SK-N-SH (cell line): ENCODE measurements around the gene NR1D2. TPM values are rescaled to one million over a fixed set of nuclear protein-coding genes. Genes with fewer than 3 reads are reported as not detected.

Source experiments
- CTCF ChIA-PET: fragments of 300-600, 350-600 bp; formaldehyde crosslinking; extraction: SDS; loops from one replicate; lab custom pipeline; 2021; lab: Yijun Ruan, JAX
- POLR2A ChIA-PET: fragments of 350-600 bp; sonication (Branson Sonifier 250); formaldehyde crosslinking; extraction: SDS; loops from one replicate; lab custom pipeline; 2020; ENCODE audit warnings: antibody characterized with exemption, inconsistent platforms; lab: Yijun Ruan, JAX
- DNase-seq: peaks from one replicate; pipeline ENCODE4 v3.0.0; 2012
- H2AFZ ChIP-seq: fragments of 200-600 bp; sonication (generic); 2 replicates; pipeline ENCODE4 v1.8.1; 2016; ENCODE audit warnings: antibody characterized with exemption, mild to moderate bottlenecking, low read depth
- H3F3A ChIP-seq: fragments of 200-600 bp; sonication (generic); replicated peaks from 2 replicates; pipeline ENCODE3; 2016; ENCODE audit warnings: antibody characterized with exemption, mild to moderate bottlenecking; ENCODE audit not compliant: insufficient read depth
- H3K27ac ChIP-seq, 2 experiments: fragments of 200-500 bp in 1 of 2; fragments of 200-600 bp in 1 of 2; sonication (Bioruptor generic) in 1 of 2; sonication (generic), shearing (Covaris generic) in 1 of 2; 2 replicates each; pipeline versions ENCODE4 v1.5.1 to v1.6.1; 2014 to 2016; ENCODE audit warnings: low read depth in 2 of 2, inconsistent platforms in 1 of 2, low read length in 1 of 2, mild to moderate bottlenecking in 1 of 2, mixed read lengths in 1 of 2
- H3K27me3 ChIP-seq: fragments of 200-600 bp; sonication (generic), shearing (Covaris generic); 2 replicates; pipeline ENCODE4 v1.6.1; 2016; ENCODE audit warnings: mixed run types; ENCODE audit not compliant: insufficient read depth
- H3K36me3 ChIP-seq, 2 experiments: fragments of 200-500 bp in 1 of 2; fragments of 200-600 bp in 1 of 2; sonication (Bioruptor generic) in 1 of 2; sonication (generic) in 1 of 2; replicated peaks in 1 of 2; 2 replicates each; pipeline versions ENCODE3 to v1.5.1; 2014 to 2016; ENCODE audit warnings: low read length in 1 of 2, mild to moderate bottlenecking in 1 of 2; ENCODE audit not compliant: insufficient read depth in 2 of 2, control insufficient read depth in 1 of 2
- H3K4me1 ChIP-seq, 2 experiments: fragments of 200-500 bp in 1 of 2; fragments of 200-600 bp in 1 of 2; sonication (Bioruptor generic) in 1 of 2; sonication (generic), shearing (Covaris generic) in 1 of 2; 2 replicates each; pipeline versions ENCODE4 v1.5.1 to v1.6.1; 2014 to 2016; ENCODE audit warnings: low read depth in 1 of 2, low read length in 1 of 2, mixed run types in 1 of 2; ENCODE audit not compliant: insufficient read depth in 2 of 2, control insufficient read depth in 1 of 2
- H3K4me2 ChIP-seq: fragments of 200-600 bp; sonication (generic), shearing (Covaris generic); 2 replicates; pipeline ENCODE4 v1.6.1; 2017; ENCODE audit warnings: mixed run types
- H3K4me3 ChIP-seq, 2 experiments: fragments of 200-500 bp in 1 of 2; fragments of 200-600 bp in 1 of 2; sonication (Bioruptor generic) in 1 of 2; sonication (generic), shearing (Covaris generic) in 1 of 2; 2 replicates each; pipeline versions ENCODE4 v1.5.1 to v1.8.1; 2014 to 2016; ENCODE audit warnings: low read depth in 2 of 2, inconsistent platforms in 1 of 2, low read length in 1 of 2, mild to moderate bottlenecking in 1 of 2, mixed read lengths in 1 of 2, moderate library complexity in 1 of 2
- H3K79me2 ChIP-seq: fragments of 200-600 bp; sonication (generic); 2 replicates; pipeline ENCODE4 v1.8.1; 2017; ENCODE audit warnings: mild to moderate bottlenecking; ENCODE audit not compliant: insufficient read depth
- H3K9ac ChIP-seq: fragments of 200-600 bp; sonication (generic); 2 replicates; pipeline ENCODE4 v1.6.1; 2017; ENCODE audit warnings: mixed run types
- H3K9me2 ChIP-seq: fragments of 200-600 bp; sonication (generic); 2 replicates; pipeline ENCODE4 v1.6.1; 2017; ENCODE audit warnings: mixed run types
- H3K9me3 ChIP-seq: fragments of 200-600 bp; sonication (generic); 2 replicates; pipeline ENCODE4 v1.6.1; 2017; ENCODE audit warnings: mixed run types, mild to moderate bottlenecking, moderate library complexity
- H4K20me1 ChIP-seq: fragments of 200-600 bp; sonication (generic); 2 replicates; pipeline ENCODE4 v1.6.1; 2017; ENCODE audit warnings: mild to moderate bottlenecking, mixed run types; ENCODE audit not compliant: insufficient read depth
- EP300 ChIP-seq, 2 experiments: IDR thresholded peaks; 2 replicates each; pipeline versions ENCODE4 v1.4.0 to v1.6.1; 2012; ENCODE audit warnings: borderline replicate concordance in 1 of 2, low read depth in 1 of 2, low read length in 1 of 2
- EZH2phosphoT487 ChIP-seq: fragments of 200-600 bp; sonication (generic); IDR thresholded peaks from 2 replicates; pipeline ENCODE4 v1.6.1; 2017; ENCODE audit warnings: low read depth, mixed run types, mild to moderate bottlenecking, antibody characterized with exemption, moderate library complexity, borderline replicate concordance
- FOXM1 ChIP-seq: IDR thresholded peaks from 2 replicates; pipeline ENCODE4 v1.4.0; 2012; ENCODE audit warnings: low read depth, mild to moderate bottlenecking
- GABPA ChIP-seq: IDR thresholded peaks from 2 replicates; pipeline ENCODE4 v1.4.0; 2012; ENCODE audit warnings: low read depth, mild to moderate bottlenecking
- JUND ChIP-seq: IDR thresholded peaks from 2 replicates; pipeline ENCODE4 v1.4.0; 2012
- MEF2A ChIP-seq: IDR thresholded peaks from 2 replicates; pipeline ENCODE4 v1.4.0; 2012; ENCODE audit warnings: low read depth, borderline replicate concordance
- MXI1 ChIP-seq: IDR thresholded peaks from 2 replicates; pipeline ENCODE4 v1.6.1; 2012; ENCODE audit warnings: mild to moderate bottlenecking, low read depth, low read length, improper control_type of control experiment
- POLR2AphosphoS5 ChIP-seq: IDR thresholded peaks from 2 replicates; pipeline ENCODE4 v1.6.1; 2012; ENCODE audit warnings: low read depth, low read length
- RCOR1 ChIP-seq: fragments of 150-350 bp; IDR thresholded peaks from 2 replicates; pipeline ENCODE4 v1.6.1; 2017; ENCODE audit warnings: antibody characterized with exemption, low read length
- RFX5 ChIP-seq: IDR thresholded peaks from 2 replicates; pipeline ENCODE4 v1.6.1; 2012; ENCODE audit warnings: mild to moderate bottlenecking, improper control_type of control experiment, low read length
- SIN3A ChIP-seq: IDR thresholded peaks from 2 replicates; pipeline ENCODE4 v1.6.1; 2012; ENCODE audit warnings: low read depth, mild to moderate bottlenecking, low read length, moderate library complexity, borderline replicate concordance
- TAF1 ChIP-seq: IDR thresholded peaks from 2 replicates; pipeline ENCODE4 v1.6.1; 2012; ENCODE audit warnings: low read depth, mild to moderate bottlenecking, low read length, moderate library complexity, borderline replicate concordance
- TEAD4 ChIP-seq: IDR thresholded peaks from 2 replicates; pipeline ENCODE4 v1.4.0; 2012; ENCODE audit warnings: mild to moderate bottlenecking, borderline replicate concordance; ENCODE audit not compliant: insufficient read depth
- WGBS: methylation state at CpG from one replicate; pipeline ENCODE4 v1.1.6; 2017; ENCODE audit warnings: low lambda C conversion rate; 5-methylcytosine and 5-hydroxymethylcytosine counted together
- polyA plus RNA-seq, 3 experiments: library from polyadenylated mRNA; depleted of rRNA; stranded (reverse); fragments of >200 nt; gene quantifications; 2 replicates each; pipeline ENCODE4 v1.2.3, GENCODE V29; 2012
- TF ChIP-seq, protein P1 (sequence below): IDR thresholded peaks from 2 replicates; pipeline ENCODE4; 2012
- TF ChIP-seq, protein P2 (sequence below): IDR thresholded peaks from 2 replicates; pipeline ENCODE4 v1.6.1; 2012; ENCODE audit warnings: mild to moderate bottlenecking, low read depth, low read length, moderate library complexity
- TF ChIP-seq, protein P3 (sequence below): fragments of 200-600 bp; sonication (generic); IDR thresholded peaks from 2 replicates; pipeline ENCODE4 v1.6.1; 2017; ENCODE audit warnings: antibody characterized with exemption, mild to moderate bottlenecking, moderate library complexity
- TF ChIP-seq, protein P4 (sequence below): IDR thresholded peaks from 2 replicates; pipeline ENCODE4 v1.4.0; 2012; ENCODE audit warnings: low read depth, borderline replicate concordance

NR1D2 gene
- polyA plus RNA-seq, 1 of the 3 experiments (the other 2 are of a cell fraction) = 12.0 TPM

DNA sequence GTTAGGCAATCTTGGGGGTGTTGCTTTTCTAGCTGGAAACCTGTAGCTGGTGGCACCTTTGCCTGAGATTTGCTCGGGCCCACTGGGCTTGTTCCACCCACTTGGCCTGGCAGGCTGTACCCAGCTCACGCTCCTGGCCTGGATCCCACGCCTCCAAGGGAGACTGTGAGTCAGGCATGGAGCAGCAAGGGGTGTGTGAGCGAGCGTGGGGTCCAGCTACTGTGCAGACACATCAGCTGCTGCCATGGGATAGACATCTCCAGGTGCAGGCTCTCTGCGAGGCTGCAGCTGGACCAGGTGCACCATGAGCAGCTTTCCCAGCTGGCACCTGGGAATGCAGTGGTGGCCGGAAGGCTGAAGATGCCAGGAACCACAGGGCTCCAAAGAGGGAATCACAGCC is 36.0 kb downstream of the NR1D2 start:
- WGBS = 91% methylated on average over 3 of the region's 7 CpGs
- no peaks in the 10 kb centered on the region for H3K9me2 ChIP-seq
- peaks cover 22% of the 10 kb centered on the region for H3F3A ChIP-seq
- no peaks in the 10 kb centered on the region for H3K9me3 ChIP-seq
- H3K27me3 ChIP-seq = no peaks in the 10 kb centered on the region
- H3K79me2 ChIP-seq = peaks cover 20% of the 10 kb centered on the region
- no peak overlapping the region for H3K9ac ChIP-seq
- H3K4me3 ChIP-seq = no peak overlapping the region
- no peak overlapping the region for H2AFZ ChIP-seq
- H3K36me3 ChIP-seq = peaks cover 25 to 55% of the 10 kb centered on the region in 2 experiments
- peaks cover 7 to 24% of the 10 kb centered on the region in 2 experiments; a peak in 3 of 4 replicates for H3K4me1 ChIP-seq
- H3K4me2 ChIP-seq = no peak overlapping the region
- no peak for DNase-seq
- CTCF ChIA-PET = interaction anchor here (1.1 kb wide), 1 partner anchor 260 kb away, joined by 5 read pairs; no protein-coding TSS in a partner anchor
- peaks cover 11% of the 10 kb centered on the region; the same call in 1 of the 2 replicates for H4K20me1 ChIP-seq
- no peak overlapping the region; a peak in 1 of 4 replicates for H3K27ac ChIP-seq
- TF ChIP-seq, protein P1, sequence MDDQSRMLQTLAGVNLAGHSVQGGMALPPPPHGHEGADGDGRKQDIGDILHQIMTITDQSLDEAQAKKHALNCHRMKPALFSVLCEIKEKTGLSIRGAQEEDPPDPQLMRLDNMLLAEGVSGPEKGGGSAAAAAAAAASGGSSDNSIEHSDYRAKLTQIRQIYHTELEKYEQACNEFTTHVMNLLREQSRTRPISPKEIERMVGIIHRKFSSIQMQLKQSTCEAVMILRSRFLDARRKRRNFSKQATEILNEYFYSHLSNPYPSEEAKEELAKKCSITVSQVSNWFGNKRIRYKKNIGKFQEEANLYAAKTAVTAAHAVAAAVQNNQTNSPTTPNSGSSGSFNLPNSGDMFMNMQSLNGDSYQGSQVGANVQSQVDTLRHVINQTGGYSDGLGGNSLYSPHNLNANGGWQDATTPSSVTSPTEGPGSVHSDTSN = no peak
- TF ChIP-seq JUND (no peak), TEAD4 (no peak), RFX5 (no peak), EP300 (IDR thresholded peaks at IDR 0.05; ENCODE audit: borderline replicate concordance in 1 of 2, low read depth in 1 of 2, low read length in 1 of 2) (no peak), RCOR1 (no peak), POLR2AphosphoS5 (no peak), SIN3A (no peak), MEF2A (no peak), EZH2phosphoT487 (no peak), FOXM1 (no peak), TAF1 (no peak), GABPA (no peak), MXI1 (no peak)
- TF ChIP-seq, protein P2, sequence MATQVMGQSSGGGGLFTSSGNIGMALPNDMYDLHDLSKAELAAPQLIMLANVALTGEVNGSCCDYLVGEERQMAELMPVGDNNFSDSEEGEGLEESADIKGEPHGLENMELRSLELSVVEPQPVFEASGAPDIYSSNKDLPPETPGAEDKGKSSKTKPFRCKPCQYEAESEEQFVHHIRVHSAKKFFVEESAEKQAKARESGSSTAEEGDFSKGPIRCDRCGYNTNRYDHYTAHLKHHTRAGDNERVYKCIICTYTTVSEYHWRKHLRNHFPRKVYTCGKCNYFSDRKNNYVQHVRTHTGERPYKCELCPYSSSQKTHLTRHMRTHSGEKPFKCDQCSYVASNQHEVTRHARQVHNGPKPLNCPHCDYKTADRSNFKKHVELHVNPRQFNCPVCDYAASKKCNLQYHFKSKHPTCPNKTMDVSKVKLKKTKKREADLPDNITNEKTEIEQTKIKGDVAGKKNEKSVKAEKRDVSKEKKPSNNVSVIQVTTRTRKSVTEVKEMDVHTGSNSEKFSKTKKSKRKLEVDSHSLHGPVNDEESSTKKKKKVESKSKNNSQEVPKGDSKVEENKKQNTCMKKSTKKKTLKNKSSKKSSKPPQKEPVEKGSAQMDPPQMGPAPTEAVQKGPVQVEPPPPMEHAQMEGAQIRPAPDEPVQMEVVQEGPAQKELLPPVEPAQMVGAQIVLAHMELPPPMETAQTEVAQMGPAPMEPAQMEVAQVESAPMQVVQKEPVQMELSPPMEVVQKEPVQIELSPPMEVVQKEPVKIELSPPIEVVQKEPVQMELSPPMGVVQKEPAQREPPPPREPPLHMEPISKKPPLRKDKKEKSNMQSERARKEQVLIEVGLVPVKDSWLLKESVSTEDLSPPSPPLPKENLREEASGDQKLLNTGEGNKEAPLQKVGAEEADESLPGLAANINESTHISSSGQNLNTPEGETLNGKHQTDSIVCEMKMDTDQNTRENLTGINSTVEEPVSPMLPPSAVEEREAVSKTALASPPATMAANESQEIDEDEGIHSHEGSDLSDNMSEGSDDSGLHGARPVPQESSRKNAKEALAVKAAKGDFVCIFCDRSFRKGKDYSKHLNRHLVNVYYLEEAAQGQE = no peak
- TF ChIP-seq, protein P3, sequence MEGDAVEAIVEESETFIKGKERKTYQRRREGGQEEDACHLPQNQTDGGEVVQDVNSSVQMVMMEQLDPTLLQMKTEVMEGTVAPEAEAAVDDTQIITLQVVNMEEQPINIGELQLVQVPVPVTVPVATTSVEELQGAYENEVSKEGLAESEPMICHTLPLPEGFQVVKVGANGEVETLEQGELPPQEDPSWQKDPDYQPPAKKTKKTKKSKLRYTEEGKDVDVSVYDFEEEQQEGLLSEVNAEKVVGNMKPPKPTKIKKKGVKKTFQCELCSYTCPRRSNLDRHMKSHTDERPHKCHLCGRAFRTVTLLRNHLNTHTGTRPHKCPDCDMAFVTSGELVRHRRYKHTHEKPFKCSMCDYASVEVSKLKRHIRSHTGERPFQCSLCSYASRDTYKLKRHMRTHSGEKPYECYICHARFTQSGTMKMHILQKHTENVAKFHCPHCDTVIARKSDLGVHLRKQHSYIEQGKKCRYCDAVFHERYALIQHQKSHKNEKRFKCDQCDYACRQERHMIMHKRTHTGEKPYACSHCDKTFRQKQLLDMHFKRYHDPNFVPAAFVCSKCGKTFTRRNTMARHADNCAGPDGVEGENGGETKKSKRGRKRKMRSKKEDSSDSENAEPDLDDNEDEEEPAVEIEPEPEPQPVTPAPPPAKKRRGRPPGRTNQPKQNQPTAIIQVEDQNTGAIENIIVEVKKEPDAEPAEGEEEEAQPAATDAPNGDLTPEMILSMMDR = no peak
- TF ChIP-seq, protein P4, sequence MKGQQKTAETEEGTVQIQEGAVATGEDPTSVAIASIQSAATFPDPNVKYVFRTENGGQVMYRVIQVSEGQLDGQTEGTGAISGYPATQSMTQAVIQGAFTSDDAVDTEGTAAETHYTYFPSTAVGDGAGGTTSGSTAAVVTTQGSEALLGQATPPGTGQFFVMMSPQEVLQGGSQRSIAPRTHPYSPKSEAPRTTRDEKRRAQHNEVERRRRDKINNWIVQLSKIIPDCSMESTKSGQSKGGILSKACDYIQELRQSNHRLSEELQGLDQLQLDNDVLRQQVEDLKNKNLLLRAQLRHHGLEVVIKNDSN = no peak
- TF ChIP-seq, all 33 proteins: peak for 0
- POLR2A ChIA-PET = interaction anchor here (1.2 to 2.2 kb wide), 2 partner anchors 11 to 64 kb away, joined by 4 to 9 read pairs; partner anchors contain the start of genes NKIRAS1 and RPL15
